ENCODE results near the gene PIK3R4.

The PIK3R4 gene

DNA sequence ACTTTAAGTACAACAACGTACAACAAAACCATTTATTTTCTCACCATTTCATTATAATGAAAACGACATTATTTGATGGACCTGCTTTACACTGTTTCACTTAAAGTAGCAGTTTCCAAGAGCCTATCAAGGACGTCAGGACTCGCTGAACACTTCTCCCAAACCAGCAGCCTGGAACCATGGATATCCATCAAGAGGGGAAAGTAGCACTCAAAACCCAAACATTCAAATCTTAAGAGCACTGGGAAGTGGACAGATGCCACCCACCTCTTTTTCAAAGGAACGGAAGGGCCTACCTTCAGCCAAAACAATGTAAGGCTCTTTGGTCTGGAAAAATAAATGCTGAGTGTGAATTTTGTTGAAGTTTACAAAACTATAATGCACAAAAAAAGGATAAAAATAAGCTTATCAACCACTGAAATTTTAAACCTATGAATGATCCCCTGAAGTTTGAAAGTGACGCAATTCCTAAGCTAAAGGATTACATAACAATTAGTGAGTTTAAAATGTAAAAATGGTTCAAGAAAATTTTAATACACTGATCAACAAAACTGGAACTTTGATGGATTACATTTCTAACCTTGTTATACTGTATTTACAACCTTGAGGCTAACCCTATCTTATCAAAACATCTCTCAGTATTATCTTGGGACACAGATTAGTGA lies 4.6 kb downstream of the PIK3R4 start:
- DNase-seq (ENCODE audit: low read depth, low spot score) = no peak

DNA sequence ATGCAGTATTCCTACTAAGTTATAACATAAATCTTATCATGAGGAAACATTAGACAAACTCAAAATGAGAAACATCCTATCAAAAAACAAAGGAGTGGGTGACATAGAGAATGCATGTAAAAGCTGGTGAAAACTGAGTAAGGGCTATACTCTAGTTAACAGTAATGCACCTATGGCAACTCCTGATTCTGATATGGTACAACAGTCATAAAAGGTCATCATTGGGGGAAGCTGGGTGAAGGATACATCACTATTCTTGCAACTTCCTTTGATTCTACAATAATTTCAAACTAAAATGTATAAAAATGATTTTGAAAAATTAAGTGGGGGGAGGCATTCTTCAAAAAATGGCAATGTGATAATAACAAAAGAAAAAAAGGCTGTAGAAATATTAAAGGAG lies 6.8 kb downstream of the PIK3R4 start:
- DNase-seq (ENCODE audit: low read depth, low spot score) = no peak

DNA sequence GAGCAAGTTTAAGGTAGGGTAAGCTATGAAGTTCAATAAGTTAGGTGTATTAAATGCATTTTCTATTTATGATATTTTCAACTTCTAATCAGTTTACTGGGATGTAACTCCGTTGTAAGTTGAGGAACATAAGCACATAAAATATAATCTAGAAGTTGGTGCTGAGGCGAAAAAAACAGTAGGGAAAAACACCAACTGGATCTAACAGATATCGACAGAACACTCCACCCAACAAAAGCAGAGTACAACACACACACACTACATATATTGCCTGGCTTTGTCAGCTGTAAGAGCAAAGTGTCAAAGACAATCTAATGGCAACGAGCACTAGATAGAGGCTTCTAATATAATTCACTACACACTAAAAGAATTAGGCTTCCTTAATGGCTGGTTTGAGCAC lies 8.4 kb downstream of the PIK3R4 start:
- DNase-seq (ENCODE audit: low read depth, low spot score) = no peak

GRCh38 chr3:130737622-130738021 lies 9.0 kb downstream of the PIK3R4 start:
- DNase-seq (ENCODE audit: low read depth, low spot score) = no peak

- no peak for DNase-seq (ENCODE audit: low read depth, low spot score)
These were observed 13.3 kb downstream of the PIK3R4 start for GRCh38 chr3:130733236-130733875.

GRCh38 chr3:130732501-130732900 lies 14.1 kb downstream of the PIK3R4 start:
- no peak for DNase-seq (ENCODE audit: low read depth, low spot score)

GRCh38 chr3:130731817-130732216 lies 14.8 kb downstream of the PIK3R4 start:
- no peak for DNase-seq (ENCODE audit: low read depth, low spot score)

- DNase-seq (ENCODE audit: low read depth, low spot score) = no peak
These were observed 17.5 kb downstream of the PIK3R4 start for GRCh38 chr3:130729154-130729553.

DNA sequence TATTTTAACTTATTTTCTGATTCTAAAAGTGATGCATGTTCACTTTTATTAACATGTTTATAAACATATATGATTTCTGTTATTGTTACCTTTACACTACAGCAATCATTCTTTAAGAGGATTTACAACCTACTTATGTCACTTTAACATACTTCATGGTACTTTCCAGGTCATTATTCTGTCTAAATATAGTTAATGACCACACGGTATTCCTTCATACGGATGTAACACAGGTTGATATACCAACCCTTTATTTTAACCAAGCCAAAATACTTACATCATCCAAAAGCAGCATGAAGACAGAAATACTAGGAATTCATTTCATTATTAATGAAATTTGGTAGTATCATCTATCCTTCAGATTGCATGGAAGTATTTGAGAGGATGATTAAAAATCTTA lies 18.6 kb downstream of the PIK3R4 start:
- DNase-seq (ENCODE audit: low read depth, low spot score) = no peak

DNA sequence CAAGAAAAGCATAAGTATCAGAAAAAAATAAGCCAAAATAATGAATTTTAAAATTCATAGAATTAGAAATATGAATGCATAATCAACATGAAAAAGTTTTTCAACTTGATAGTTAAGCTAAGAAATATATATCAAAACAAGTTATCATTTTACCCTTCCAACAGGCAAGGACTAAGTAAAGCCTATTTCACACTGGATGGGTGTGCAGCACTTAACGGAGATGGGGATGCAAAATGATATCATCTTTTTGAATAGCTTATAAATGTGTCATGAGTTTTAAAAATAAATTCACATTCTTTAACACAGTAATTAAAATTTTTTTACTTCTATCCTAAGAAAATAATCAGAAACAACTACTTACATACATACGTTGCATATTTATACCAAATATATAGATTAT lies 20.9 kb downstream of the PIK3R4 start:
- no peak for DNase-seq (ENCODE audit: low read depth, low spot score)

DNA sequence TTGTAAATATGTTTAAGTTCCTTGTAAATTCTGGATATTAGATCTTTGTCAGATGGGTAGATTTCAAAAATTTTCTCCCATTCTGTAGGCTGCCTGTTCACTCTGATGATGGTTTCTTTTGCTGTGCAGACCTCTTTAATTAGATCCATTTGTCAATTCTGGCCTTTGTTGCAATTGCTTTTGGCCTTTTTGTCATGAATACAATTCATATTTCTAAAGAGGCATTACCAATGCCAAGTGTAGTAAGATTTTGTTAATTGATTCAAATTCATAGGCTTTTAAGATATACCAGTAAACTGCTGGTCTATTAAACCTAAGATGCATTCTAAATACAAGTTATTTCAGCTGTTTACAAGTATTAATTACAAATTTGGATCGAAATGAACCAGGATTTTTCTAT lies 31.0 kb downstream of the PIK3R4 start:
- DNase-seq (ENCODE audit: low read depth, low spot score) = no peak

DNA sequence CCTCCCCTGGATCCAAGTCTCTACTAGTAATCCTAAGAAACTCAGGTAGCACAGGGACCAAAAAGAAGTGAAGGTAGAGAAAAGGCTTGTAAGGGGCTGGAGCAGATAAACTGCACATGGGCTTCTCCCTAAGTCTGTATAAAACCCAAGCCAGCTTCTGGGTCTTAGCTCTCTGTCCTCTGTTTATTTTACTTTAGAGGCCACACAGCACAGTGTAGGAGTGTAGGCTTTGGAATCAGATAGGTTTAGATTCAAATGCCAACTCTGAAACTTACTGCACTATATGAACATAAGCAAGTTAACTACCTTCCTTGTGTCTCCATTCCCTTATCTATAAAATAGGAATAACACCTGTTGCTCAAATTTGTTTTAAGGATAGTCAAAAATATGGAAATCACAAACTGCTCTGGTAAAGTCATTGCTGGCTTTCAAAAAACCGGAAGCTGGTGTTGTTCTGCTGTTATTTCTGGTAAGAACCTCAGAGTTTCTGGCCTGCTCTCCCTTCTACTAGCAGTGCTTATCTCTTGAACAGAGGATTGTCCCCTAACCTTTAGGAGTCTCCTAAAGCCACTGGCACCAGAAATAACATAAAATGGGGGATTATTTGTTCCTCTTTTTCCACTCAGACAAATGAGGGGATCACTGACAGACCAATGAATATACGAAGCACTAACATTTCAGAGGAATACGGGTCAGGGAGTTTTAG lies 33.8 kb downstream of the PIK3R4 start:
- DNase-seq (ENCODE audit: low read depth, low spot score) = no peak

DNA sequence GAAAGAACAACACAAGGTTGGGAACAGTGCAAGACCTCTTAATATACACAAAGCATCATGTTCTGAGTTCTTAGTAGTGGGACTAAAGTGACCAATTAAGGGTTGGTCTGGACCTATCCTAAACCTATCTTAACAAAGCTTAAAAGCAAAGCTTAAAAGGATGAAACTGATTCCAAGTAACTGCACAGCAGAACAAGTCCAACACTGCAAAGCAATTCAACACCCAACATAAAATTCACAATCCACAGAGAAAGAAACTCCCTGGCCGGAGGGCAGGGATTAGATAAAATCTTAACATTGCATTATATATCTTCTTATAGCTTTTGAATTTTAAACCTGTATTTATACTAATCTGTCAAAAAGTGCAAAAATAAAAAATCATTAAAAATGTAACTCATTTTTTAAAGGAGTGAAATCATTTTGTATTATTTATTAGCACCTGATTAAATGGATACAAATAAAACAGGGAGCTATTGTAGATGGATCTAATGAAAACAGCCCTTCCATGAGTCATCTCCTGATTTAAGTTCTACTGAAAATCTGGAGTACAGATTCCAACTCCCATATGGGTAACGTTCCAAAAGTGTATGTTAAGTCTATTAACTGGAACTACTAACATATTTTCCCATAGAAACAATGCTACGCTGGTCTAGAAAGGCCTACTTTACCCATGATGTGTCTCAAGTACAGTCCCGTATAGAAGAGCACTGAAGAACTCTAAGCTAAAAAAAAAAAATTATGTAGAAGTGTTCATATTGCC lies 34.9 kb downstream of the PIK3R4 start:
- no peak for DNase-seq (ENCODE audit: low read depth, low spot score)

- DNase-seq (ENCODE audit: low read depth, low spot score) = no peak
These were observed 37.0 kb downstream of the PIK3R4 start for GRCh38 chr3:130709671-130710070.

DNA sequence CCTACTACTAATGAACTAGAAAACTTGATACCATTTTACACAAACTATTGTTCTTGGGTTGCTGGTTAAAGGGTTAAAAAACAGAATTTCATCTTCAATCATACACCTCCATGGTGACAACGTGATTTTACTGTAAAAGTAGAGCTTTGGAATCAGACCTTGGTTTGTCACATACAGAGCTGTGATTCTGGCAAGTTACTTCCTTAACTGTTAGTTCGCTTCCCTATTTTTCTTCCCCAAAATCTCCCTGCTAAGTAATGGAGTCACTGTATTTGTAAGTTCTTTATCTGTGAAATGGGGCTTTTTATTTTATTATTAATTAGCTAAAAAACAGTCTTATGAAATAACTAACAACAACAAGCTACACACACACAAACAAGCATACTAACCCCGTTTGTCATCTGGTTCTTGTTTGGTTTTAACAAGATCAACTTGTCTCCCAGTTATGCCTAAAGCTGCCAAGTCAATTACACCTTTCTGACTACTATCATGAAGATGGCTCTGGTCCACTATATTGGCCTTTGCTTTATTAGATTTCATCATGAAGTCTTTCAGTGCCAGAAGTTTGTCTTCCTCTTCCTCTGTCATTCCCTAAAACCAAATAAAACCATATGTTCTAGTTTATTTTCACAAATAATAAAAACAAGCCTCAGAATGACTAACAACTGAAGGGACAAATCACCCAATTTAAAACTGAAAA lies 38.6 kb downstream of the PIK3R4 start:
- DNase-seq (ENCODE audit: low read depth, low spot score) = no peak

DNA sequence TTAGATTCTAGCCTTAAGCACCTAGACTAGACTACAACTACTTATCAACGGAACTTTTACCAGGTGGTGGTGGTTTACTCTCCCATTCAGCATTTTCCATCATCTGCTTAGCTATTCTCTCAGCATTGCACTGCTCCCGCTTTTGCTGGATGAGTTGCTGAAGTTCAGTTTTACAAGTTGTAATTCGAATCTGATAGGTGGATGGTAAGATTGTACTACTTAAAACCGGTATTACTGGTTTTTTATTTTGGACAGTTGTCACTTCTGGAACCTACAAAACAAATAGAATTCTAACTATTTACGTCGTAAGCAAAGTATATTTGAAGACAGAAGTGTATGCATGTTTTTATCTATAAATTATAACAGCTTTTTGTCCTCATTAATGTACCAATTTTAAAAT lies 41.1 kb downstream of the PIK3R4 start:
- no peak for DNase-seq (ENCODE audit: low read depth, low spot score)

DNA sequence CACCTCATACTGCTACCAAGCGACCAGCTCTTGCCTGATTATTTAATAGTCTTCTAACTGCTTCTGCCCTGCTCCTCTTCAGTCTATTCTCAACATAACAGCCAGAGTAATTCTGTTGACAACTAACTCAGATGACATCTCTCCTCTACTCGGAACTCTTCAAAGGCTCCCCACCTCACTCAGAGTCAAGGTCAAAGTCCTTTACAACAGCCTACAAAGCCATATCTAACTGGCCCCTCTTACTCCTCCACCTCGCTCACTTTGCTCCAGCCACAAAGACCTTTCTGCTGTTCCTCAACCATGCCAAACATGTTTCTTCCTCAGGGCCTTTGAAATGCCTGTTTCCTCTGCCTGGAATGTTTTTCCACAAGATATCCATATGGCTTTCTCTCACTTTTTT lies 43.6 kb downstream of the PIK3R4 start:
- DNase-seq (ENCODE audit: low read depth, low spot score) = no peak

DNA sequence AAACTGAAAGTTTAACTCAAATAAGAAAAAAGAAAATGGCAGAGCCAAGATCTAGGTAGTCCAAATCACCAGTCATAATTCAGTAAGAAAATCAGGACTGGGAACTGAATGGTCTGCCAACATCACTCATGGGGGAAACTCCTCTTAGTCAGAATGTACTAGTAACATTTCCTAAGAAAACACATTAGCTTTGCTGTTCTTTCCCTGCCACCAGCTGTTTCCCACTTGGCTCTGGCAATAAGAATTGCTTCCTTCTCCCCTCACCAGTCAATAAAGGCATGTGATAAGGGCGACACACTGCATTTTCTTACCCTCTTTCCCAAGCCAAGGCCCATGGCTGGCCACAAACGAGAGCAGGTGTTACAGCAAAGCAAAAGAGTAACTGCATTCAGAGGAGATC lies 46.1 kb downstream of the PIK3R4 start:
- no peak for DNase-seq (ENCODE audit: low read depth, low spot score)

- no peak for DNase-seq (ENCODE audit: low read depth, low spot score)
These were observed 46.9 kb downstream of the PIK3R4 start for GRCh38 chr3:130699765-130700164.

GRCh38 chr3:130693314-130693713 lies 53.3 kb downstream of the PIK3R4 start:
- no peak for DNase-seq (ENCODE audit: low read depth, low spot score)

GRCh38 chr3:130692455-130692854 lies 54.2 kb downstream of the PIK3R4 start:
- DNase-seq (ENCODE audit: low read depth, low spot score) = no peak

Data from ELF-1 (cell line).